Activated gamma-delta T cell treated with Interleukin-2 at 50 U/mL for 16 hours (primary cell): ENCODE measurements around the gene TAPBPL.
"Not testable (repeated sequence)": the region's sequence is repeated elsewhere in the genome, so short reads cannot be mapped to it uniquely, and the experiment has no call there.

ENCODE experiments used
- DNase-seq: peaks from one replicate; pipeline ENCODE4 v3.0.0-alpha.2; 2020

Gene TAPBPL, protein sequence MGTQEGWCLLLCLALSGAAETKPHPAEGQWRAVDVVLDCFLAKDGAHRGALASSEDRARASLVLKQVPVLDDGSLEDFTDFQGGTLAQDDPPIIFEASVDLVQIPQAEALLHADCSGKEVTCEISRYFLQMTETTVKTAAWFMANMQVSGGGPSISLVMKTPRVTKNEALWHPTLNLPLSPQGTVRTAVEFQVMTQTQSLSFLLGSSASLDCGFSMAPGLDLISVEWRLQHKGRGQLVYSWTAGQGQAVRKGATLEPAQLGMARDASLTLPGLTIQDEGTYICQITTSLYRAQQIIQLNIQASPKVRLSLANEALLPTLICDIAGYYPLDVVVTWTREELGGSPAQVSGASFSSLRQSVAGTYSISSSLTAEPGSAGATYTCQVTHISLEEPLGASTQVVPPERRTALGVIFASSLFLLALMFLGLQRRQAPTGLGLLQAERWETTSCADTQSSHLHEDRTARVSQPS

DNA sequence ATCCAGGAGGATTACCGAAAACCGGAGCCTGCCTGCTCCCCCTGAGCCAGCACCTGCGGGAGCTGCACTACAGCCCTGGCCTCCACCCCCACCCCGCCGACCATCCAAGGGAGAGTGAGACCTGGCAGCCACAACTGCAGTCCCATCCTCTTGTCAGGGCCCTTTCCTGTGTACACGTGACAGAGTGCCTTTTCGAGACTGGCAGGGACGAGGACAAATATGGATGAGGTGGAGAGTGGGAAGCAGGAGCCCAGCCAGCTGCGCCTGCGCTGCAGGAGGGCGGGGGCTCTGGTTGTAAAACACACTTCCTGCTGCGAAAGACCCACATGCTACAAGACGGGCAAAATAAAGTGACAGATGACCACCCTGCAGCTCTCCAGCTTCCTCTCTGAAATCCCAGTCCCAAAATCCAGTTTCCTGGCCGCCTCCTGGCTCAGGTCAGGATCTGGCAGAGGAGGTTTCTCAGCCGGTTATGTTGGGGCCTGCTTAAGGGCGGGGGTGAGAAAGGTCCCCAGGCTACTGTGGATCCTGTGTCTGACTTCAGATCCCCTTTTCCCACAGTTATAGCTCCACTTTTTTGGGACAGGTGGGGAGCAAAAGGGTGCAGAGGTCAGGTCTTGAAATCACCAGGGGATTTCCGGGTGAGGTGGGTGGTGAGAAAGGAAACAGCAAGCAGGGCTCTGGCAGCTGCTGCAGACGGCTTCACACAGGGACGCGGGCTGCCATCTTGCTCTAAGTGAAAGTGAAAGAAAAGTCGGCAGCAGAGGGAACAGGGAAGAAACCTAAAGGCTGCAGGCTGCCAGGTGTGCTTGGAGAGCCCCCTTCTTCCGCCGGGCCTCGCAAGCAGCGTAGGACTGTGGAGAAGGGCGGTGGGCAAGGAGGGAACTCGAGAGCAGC, at the start of gene TAPBPL:
Gene TAPBPL (plus strand): TSS at position 695 of the 897 bp plus-strand sequence. CDS start 207 bp downstream, outside the sequence.
- peak; percentile 75 for DNase-seq

DNA sequence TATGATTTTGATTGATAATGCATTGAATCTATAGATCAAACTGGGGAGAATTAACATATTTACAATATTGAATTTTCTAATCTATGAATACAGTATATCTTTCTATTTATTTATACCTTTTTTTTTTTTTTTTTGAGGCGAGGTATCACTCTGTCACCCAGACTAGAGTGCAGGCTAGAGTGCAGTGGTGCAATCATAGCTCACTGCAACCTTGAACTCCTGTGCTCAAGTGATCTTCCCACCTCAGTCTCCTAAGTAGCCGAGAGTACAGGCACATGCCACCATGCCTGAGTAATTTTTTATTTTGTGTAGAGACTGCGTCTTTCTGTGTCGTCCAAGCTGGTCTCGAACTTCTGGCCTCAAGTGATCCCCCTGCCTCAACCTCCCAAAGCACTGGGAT, 47.5 kb upstream of the TAPBPL start:
- DNase-seq: no peak

DNA sequence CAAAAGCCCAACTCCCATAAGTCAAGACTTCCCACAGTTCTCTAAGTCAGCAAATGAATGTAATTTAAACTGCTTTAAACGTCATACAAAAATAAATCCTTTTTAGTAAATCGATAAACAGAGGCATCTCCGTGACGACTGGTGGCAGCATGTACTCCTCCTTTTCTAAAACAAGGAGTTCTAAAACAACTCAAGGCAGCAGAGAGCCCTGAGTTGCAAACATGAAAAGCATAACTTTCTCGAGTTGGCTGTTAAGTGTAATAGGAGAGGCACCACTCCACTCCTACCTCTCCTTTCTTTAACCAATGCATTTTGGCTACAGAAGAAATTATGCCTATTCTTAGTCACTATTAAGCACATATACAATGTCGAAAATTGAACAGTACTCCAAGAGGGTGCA, 45.9 kb upstream of the TAPBPL start:
- DNase-seq: no peak

DNA sequence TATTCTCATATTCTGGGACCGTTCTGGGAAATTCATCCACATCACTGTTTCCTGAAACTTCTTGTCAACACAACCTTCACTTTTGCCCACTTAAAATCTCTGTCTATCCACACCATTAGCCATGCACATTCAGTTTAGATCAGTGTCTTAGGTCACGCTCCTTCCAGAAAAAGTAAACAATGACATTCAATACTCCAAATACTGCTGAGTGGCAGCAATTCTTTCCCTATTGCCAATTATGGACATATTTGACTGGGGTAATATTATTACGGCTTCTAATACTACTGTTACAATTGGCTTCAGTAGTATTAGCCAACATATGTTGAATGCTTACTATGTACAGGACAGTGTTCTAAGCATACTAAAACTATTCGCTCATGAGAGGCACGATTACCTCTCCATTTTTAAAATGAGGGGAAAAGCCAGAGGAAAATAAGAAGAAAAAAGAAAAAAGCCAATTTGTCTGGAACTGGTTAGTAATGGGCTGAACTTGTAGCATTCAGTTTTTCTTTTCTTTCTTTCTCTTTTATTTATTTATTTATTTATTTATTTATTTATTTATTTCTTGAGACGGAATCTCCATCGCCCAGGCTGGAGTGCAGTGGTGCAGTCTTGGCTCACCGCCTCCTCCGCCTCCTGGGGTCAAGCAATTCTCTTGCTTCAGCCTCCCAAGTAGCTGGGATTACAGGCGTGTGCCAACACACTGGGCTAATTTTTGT, 44.4 kb upstream of the TAPBPL start:
- no peak for DNase-seq

DNA sequence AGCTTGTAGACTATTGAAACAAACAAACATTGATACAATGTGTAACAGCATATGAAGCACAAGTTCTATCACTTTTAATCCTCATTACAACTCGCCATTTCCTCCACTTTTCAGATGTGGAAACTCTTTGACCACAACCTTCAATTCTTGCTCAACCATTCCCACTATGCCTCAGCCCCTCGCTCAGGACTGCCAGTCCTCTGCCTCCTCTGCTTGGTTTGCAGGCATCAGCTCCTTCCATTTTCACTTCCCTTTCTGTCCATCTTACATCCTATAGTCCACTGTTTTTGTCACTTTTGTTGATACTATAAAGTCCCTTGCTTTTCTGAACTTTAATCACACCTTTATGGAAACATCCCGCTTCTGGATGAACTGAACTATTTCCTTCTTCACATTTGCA, 35.2 kb upstream of the TAPBPL start:
- DNase-seq: no peak

DNA sequence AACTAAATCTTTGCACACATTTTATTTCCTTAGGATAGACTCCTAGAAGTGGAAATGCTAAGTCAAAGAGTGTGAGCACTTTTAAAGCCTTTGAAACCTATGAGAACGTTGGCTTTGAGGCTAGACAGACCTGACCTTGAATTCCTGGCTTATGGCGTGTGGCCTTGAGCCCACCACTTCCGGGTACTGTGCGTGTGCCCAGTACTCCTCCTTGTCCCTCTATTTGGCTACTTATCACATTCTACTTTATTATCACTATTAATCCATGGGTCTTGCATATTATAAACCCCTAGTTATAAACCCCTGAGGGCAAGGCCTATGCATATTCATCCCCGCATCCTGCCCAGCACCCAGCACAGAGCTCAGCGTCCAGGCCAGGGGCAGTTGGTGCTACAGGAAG, 33.0 kb upstream of the TAPBPL start:
- no peak for DNase-seq

DNA sequence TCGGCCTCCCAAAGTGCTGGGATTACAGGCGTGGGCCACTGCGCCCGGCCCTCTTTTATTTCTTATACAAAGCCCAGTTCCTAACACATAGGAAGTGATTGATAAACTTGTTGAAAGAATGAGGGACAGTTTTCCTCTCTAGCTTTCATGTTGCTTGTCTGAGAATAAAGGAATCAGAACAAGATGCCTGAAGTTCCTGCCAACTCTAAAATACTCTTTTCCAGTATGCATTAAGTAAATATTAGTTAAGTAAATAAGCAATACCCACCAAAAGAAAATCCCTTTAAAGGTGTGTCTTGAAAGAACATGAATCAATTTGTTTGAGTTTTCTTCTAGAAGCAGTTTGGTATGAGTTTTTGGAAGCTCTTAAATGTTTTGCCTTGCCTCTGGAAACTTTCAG, 31.5 kb upstream of the TAPBPL start:
- DNase-seq: no peak

DNA sequence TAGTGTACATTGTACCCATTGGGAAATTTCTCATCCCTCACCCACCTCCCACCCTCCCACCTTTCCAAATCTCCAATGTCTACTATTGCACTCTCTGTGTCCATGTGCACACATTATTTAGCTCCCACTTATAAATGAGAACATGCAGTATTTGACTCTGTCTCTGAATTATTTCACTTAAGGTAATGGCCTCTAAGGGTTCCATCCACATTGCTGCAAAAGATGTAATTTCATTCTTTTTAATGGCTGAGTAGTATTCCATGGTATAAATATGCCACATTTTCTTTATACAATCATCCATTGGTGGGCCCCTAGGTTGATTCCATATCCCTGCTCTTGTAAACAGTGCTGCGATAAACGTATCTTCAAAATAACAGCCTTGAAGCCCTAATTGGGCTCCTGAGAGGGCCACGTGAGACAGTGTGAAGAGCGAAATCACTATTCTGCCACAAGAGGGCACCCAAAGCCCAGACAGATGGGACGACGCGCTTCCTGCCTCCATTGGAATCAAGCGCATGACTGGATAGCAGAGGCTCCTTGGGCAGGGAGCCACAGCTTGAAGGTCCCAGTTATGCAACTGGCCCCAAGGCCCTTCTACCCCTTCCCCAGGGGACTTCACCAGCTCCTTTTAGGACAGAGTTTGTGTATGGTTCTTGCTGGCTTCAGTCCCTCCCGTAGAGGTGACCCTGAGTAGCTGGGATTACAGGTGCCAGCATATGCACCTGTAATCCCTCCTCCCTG, 28.4 kb upstream of the TAPBPL start:
- DNase-seq: peak; percentile 73

DNA sequence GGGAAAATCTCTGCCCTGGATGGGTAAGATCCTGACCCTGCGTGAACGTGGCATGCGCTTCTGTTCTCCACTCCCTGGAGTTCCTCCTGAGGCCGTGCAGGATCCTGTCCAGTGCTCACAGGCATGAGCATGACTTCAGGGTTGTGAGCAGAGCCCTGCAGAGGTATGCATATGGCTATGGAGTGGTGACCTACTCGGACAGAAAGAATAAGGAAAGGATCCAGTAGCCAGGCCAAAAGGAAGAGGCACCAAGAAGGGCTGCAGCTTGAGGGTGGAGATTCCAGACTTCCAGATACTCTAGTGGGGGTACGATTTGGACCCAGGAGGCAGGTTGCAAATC, 27.9 kb upstream of the TAPBPL start:
- DNase-seq: no peak

DNA sequence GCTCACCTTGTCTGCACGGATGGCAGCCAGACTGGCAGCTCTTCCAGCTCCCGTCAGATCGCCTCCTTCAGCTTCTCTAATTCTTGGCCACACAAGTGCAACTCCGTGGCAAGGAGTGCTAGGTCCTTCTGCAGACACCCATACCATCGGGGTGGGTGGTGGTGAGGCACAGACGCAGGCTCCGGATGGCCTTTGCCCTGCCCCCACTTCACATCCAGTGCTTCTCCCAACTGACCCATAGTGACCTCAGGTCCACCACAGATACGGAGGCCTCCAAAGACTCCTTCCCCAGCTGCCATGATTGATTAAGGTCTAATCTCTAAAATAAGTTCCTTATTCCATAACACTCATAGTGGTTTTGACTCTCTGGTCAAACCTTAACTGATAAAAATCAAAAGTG, 27.0 kb upstream of the TAPBPL start:
- DNase-seq: no peak

DNA sequence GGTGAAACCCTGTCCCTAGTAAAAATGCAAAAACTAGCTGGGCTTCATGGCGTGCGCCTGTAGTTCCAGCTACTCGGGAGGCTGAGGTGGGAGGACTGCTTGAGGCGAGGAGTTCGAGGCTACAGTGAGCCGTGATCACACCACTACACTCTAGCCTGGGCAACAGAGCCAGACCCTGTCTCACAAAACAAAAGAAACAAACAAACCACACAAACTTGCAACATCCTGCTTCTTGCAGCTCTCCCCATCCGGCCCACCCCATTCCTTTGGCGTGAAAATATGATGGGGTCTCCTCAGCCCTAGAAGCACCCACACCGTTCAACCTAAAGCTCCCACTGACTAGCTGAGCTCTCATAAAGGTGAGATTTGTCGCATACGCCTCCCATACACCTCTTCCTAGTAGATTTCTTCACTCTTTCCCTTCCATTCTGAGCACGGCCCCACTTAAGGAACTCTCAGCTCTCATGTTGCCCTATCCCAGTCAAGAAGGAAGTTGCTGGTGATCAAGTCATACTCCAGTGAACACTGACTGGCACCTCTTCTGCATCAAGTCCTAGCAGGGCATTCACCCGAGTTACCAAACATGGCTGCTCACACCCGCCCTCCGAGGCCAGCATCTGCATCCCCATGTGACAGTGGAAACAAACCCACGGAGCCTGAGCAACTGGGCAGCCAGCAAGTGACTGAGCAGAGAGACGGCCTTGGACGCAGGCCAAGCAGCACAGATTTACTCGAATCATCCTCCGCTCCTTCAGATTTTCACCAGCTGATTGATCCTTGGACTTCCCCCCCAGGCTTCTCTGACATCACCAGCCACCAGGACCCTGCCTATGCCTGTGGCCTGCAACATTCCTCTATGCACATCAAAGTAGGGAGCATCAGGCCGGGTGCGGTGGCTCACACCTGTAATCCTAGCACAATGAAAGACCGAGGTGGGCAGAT, 26.0 kb upstream of the TAPBPL start:
- DNase-seq: no peak

DNA sequence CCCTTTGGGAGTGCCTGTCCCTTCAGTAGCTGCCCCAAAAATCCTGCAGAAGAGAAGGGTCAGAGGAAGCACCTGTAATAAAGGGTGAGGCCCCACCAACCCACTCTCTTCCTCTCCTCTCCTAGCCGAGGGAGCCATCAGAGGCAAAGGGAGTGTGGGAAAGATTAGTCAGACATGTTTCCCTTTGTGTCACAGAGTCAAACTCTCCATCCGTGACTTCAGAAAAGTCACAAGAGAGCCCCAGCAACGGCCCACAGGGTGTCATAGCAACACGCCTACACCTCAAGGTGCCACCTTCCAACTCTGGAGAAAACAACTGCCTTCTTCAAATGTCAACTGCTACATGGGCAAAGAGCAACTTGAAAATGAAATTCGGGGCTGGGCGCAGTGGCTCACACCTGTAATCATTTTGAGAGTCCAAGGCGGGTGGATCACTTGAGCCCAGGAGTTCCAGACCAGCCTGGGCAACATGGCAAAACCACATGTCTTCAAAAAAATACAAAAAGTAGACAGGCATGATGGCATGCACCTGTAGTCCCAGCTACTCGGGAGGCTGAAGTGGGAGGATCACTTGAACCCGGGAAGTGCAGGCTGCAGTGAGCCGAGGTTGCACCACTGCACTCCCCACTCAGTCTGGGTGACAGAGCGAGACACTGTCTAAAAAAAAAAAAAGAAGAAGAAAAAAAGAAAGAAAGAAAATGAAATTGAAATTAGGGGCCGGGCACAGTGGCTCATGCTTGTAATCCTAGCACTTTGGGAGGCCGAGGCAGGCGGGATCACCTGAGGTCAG, 24.8 kb upstream of the TAPBPL start:
- peak; percentile 81 for DNase-seq

DNA sequence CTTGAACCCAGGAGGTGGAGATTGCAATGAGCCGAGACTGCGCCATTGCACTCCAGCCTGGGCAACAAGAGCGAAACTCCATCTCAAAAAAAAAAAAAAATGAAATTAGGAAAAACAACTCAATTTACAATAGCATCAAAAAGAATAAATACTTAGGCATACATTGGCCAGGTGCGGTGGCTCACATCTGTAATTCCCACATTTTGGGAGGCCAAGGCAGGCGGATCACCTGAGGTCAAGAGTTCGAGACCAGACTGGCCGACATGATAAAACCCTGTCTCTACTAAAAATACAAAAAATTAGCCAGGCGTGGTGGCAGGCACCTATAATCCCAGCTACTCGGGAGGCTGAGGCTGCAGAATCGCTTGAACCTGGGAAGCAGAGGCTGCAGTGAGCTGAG, 24.0 kb upstream of the TAPBPL start:
- not testable (repeated sequence) for DNase-seq

DNA sequence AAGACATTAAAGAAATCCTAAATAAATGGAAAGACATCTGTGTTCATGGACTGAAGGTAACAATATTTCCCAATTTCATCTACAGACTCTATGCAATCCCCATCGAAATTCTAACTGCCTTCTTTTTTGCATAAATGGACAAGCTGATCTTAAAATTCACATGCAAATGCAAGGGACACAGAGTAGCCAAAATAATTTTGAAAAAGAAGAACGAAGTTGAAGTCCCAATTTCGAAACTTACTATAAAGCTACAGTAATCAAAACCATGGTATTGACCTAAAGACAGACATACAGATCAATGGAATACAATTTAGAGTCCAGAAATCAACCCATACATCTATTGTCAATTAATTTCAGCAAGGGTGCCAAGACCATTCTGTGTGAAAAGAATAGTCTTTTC, 23.5 kb upstream of the TAPBPL start:
- no peak for DNase-seq

DNA sequence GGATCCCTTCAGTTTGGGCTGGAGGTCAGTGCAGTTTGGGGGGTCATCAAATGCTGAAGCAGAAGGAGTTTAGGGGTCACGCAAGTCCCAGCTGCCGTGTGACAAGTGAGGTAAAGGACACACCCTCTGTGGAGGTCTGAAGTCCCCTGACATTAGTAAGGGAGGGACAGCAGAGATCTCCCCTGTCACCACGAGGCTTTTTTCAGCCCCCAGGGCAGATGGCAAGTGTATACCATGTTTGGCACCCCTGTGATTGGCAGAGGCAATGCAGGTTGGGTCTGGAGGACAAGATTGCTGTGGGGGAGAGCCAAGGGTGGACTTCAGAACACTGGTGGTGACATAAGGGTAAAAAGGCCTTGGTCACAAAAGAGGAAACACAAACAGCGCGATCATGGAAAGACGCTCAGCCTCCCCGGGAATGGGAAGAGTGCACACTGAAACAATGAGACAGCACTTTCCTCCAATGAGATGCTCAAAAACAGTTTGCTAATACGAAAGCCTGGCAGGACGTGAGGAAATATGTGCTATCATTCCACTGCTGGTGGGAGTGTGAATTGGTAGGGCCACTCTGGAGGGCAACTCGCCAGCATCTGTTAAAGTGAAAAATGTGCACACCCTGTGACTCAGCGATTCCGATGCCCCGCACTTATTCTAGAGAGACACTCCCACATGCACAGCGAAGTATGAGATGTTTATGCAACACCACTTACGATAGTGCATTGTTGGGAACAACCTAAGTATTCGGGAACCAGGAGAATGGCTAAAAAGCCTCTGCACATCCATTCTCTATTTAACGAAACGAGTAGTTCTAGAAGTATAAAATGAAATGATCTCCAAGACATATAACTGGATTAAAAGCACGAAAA, 21.5 kb upstream of the TAPBPL start:
- DNase-seq: no peak

DNA sequence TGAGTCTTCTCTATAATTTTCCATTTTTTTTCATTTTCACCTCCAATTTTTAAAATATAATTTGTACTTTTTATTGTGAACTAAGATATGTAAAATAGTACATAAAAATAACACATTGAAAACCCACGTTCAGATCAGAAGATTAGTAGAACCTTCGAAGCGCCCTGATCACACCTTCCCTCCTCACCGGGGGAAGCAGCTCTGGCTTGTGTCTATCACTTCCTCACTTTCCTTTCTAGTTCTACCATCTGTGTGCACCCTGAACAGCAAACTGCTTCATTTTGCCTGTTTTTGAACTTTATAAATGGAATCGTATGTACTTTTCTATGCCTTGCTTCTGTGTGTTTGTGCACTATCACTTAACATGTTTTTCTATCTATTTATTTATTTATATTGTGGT, 18.9 kb upstream of the TAPBPL start:
- DNase-seq: no peak

DNA sequence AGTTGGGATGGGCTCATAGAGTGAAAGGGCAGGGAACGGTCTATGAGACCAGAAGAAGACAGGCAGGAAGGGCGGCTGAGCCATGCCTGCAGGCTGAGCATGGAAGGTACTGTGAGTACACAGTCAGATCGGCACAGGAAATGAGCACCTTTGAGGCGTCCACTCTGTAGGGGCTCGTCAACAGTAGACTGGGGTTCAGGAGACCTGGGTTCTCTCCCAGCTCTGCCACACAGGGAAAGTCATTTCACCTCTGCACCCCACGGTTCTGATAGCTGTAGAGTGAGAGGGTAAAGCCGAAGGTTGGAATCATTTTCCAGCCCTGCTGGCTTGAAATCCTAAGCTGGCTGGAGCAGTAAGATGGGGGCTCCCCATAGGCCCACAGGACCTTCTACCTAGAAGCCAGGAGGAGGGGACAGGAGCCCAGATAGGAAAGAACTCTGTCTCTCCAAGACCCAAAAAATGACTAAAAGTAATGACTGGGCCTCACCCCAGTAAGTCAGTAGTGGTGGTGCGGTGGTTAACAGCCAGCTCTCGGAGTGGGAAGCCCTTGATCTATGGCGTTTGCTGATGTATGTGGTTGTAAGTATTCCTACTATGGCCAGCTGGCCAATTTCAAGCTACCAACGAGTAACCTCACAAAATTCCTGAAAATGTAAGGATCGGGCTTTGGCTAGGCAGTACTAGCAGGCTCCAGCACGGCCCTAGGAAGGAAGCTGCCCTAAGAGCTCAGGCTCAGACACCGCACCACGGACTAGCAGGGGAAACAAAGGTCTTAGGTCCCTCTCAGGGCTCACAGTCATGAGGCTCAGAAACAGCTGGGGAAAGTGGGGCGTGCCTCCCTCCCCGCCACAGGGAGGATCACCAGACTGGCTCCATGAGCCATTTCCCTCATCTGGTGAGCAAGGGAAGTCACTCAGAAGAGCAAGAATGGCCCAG, 17.4 kb upstream of the TAPBPL start:
- DNase-seq: peak; percentile 31

DNA sequence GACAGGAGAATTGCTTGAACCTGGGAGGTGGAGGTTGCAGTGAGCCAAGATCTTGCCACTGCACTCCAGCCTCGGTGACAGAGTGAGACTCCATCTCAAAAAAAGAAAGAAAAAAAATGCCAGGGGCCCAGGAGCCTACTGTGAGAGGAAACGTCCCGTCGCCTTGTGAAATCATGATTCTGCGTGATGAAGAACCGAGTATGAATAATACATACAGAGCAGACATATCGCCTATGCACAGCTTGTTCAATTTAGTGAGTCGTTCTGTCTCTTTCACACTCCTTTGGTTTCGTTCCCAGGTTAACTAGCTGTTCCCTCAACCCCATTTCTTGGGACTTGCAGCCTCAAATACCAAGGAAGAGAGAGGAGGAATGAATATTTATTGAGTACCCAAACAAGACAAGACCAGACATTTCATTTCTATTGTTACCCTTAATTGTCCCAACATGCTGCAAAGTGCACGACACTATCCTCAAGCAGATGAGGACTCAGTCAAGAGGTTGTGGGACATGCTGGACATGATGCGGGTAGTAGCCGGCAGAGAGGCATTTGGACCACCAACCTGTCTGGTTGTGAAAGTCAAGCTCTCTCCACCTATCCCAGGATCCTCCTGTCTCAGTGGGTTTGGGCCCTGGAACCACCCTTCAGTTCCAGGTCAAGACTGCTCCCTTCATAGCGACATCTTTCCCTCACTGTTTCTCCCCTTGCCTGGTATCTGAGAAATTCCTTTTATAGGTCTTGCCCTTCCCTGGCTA, 15.7 kb upstream of the TAPBPL start:
- DNase-seq: no peak
